ENCODE measurements around the gene DCUN1D4.

- TF ChIP-seq CTCF (IDR thresholded peaks at IDR 0.05) (no peak), POLR2A (IDR thresholded peaks at IDR 0.05) (no peak)
Observed at GRCh38 chr4:51894059-51894645, 51.2 kb downstream of the DCUN1D4 start.
